GM21786 (cell line): ENCODE results near the gene IARS1.

ENCODE experiments used
- ATAC-seq: cut with Tn5 transposase; IDR thresholded peaks from one replicate; pipeline ENCODE4 v1.9.1; 2021; ENCODE audit not compliant: unreplicated experiment

IARS1 gene

DNA sequence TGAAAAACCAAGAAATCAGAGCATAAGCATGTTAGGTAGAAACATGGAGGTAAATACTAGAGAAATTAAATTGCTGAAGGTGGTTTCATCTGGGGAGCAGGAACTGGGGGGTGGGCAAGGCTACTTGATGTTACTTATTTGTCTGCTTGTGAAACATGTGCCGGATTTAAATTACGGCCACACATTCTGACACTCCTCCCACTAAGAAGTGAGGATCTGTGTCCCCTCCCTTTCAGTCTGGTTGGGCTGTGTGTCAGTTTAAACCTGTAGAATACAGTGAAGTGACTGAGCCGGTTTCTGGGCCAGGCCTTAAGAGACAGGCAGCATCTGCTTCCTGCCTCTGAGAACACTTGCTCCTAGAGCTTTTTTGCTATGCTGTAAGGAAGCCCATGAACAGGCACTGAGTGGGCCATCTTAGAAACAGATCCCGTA lies 2.3 kb upstream of the IARS1 start:
- no peak for ATAC-seq

DNA sequence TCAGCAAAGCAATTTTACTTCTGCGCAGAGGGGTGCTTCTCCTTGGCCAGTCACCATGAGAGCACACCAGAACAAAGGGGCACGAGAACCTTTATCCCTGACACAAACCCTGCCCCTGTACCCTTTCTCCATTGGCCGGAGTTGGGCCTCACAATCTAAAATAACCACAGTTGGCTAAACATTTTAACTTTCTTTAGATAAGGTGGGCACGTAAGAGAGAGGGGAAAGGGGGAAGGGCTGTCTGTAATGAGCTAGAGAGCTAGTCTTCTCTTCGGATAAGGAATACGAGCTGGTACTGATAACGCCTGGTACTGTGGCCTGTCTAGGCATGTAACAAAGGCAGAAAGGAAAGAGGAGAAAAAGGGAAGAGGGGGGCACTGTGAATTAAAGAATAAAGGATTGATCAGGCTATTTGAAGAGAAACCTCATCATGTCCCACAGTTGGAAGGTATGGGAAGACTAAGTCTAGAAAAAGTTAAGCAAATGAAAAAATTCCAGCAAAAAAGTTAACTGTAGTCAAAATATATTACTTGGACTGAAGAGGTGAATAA lies 1.8 kb upstream of the IARS1 start:
- no peak for ATAC-seq

DNA sequence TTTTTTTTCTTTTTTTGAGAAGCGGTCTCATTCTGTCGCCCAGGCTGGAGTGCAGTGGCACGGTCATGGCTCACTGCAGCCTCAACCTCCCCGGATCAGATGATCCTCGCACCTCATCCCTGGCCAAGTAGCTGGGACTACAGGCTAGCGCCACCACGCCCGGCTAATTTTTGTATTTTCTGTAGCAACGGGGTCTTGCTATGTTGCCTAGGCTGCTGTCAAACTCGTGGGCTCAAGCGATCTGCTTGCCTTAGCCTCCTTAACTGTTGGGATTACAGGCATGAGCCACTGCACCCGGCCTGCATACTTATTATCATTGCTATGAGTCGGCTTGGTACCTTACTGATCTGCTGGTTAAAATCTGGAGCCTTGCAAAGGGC lies 790 bp upstream of the IARS1 start:
- no peak for ATAC-seq

DNA sequence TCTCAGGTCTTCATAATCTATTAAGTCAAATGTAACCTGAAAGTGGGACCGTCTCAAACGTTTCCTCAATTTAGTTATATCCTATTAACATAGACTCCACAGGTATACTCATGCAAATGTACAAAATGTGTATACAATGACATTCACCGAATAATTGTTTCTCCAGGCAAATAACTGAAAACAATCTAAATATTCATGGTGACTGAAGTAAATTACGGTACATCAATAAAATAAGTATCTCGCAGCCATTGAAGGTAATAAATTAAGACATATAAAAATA lies 482 bp downstream of the IARS1 start:
- no peak for ATAC-seq

DNA sequence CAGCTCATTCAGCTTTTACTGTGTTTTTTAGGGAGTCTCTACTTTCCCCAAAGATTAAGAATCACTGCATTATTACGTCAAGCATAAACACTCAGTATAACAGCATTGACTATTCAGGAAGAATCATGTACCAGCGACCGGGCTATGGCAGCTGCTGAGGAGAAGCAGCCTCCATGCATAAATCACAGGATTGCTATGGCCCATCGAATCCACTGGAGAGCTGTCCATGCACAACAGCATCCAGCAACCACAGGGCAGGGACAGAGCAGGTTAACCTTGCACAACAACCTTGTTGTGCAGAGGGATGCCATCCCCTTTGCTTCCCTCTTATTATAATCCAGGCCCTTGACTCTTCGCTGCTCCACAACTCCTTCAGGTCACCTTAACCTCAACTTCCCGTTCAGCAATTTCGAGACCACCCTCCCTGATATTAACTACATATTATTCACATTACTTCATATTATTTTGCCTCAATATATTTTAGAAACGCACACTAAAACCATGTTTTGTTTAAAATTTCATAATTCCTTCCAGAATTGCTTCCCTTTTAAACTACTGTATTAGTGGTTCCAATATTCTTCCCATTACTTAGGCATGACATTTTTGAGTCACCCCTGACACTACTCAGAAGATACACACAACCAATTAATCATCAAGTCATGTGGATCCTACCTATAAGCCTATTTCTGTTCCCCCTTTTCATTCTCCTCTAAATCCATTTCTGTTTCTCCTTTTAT lies 991 bp downstream of the IARS1 start:
- no peak for ATAC-seq

DNA sequence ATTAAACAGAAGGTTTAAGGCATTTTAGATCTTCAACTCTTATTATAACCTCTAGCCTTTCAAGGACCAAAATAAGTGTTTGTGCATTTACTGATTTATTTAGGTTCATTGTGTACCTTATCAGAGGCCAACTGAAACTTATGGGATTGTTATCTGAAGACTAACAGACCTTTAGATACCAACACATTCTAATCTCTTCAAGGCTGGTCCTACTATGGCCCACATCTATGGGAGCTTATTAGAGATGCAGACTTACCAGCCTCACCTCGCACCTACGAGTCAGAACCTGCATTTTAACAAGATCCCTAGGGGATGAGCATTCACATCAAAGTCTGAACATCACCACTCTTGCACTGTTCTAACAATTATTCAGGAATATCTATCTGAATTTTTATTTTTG lies 1.9 kb downstream of the IARS1 start:
- ATAC-seq: no peak

DNA sequence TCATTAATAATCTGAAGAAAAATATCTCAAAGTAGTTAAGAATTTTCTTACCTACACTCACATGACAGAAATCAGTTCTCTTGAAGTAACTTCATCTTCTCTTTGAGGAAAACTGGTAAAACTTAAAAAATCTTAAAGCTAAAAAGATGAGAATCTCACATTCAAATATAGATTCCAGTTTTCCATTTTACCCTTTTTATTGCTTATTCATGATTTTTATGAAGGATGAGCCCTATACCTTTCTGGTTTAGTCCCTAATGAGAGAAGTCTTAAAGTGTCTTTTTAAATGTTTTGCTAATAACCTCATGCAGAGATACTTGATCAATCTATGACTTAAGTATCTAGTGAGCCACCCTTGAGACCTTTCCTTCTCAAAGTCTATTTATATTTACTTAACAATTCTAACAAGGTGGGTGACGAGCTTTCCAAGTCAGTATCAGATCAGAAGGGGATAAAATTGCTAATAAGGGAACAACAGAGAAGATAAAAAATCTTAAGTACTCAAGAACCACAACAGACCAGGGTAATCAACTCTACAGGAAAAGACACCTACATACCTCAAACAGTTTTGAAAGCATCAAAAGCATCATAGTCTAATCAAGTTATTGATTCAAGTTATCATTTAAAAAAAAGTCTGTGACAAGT lies 2.6 kb downstream of the IARS1 start:
- no peak for ATAC-seq

DNA sequence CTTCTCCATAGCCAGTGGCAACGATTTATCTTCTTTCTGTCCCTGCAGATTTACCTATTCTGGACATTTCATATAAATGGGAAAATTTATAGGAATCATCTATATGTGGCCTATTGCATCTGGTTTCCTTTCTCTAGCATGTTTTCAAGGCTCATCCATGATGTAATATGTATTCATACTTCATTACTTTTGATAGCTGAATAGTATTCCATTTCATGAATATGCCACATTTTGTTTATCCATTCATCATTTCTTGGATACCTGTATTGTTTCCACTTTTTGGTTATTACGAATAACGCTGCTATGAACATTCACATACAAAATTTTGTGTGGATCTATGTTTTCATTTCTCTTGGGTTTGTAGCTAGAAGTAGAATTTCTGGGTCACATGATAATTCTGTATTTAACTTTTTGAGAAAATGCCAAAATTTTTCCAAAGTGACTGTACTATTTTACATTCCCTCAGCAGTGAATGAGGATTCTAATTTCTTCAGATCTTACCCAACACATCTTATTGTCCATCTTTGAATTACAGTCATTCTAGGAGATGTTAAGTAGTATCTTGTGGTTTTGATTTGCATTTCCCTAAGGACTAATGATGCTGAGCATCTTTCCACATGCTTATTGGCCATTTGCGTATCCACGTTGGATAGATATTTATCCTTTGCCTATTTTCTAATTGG lies 3.6 kb downstream of the IARS1 start:
- no peak for ATAC-seq

DNA sequence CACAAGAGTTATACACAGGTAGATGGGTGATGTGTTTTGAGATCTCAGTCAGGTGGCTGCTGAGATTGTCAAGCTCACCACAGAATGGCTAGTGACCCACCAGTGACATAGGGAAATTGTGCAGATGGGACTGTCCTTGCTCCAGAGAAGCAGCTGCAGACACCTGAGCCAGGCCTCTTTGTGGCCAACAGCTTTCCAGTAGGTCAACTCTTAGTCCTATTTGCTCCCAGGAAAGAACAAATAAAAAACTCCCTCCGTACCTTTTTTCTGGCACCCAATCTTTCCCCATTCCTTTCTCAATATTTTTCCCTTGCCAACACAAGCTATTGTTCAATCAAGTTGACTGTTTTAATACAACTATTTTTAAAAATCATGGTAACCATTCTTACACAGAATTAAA lies 14.2 kb downstream of the IARS1 start:
- no peak for ATAC-seq

DNA sequence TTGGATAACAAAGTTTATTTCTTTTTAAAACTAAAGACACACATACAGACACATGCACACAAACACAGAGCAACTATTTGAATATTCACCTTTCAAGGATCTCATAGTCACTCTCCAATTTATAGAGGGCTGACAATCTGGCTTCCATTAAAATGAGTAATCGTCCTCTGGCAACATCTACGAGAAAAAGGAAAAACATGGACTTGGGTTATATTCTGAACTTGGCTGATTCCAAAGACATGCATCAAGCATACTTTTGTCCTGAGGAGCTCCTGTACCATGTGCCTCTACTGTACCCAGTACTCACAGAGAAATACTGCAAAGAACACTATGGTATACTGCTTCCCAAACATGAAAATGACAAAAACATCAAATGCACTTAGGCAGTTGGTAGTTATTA lies 15.4 kb downstream of the IARS1 start:
- ATAC-seq: no peak

DNA sequence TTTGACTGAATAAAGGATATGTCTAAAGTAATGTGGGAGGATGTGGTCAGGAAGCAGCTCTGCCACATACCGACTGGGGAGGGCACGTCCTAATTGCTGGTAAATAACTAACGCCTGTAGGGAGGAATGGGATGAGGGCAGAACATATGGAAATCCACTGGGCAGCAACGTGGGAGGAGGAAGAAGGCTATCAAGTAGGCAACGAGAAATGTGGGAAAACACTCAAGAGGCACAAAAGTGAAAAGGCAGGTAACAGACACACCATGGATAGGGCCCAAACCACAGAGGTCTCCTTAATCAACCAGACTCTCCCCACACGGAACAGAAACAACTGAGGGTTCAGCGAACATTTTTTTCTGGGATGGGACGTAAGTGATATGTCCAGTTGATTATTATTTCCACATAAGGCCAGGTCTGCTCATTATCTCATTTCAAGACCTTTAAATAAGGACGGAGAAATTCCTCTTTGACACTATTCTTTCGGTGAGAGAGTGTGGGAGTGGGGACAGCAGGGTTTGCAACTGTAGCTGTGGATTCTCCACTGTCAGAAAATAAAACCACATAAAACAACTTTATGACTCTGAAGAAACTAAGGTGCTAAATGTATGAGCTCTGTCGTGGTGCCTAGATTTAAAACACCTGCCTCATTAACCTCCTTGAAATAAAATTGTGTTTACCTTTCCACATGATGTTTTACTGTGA lies 17.0 kb downstream of the IARS1 start:
- no peak for ATAC-seq

DNA sequence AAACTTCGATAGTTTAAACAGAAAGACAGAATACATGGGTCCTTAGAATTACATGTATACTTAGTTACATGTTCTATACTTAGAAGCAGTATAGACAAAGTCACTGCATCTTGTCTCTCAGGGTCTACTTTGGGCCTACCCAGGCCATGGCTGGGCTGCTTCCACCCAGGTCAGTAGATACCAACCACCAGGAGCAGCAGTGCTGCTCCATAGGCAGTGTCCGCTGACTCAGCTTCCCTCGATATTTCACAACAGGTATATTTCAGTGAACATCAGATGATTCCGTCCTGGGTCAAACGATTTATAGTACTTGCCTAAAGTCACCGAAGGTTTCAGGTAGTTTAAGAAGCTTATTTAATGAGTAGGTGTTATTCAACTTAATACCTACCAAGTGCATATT lies 18.0 kb downstream of the IARS1 start:
- no peak for ATAC-seq

DNA sequence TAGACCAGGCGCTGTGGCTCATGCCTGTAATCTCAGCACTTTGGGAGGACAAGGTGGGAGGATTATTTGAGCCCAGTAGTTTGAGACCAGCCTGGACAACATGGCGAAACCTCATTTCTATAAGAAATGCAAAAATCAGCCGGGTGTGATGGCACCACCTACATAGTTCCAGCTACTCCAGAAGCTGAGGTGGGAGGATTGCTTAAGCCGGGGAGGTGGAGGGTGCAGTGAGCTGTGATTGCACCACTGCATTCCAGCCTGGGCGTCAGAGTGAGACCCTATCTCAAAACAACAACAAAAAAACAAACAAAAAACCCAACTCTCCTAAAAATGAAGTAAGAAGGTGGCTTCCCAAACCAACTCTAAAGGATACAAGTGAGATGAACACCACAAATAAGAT lies 23.0 kb downstream of the IARS1 start:
- no peak for ATAC-seq

DNA sequence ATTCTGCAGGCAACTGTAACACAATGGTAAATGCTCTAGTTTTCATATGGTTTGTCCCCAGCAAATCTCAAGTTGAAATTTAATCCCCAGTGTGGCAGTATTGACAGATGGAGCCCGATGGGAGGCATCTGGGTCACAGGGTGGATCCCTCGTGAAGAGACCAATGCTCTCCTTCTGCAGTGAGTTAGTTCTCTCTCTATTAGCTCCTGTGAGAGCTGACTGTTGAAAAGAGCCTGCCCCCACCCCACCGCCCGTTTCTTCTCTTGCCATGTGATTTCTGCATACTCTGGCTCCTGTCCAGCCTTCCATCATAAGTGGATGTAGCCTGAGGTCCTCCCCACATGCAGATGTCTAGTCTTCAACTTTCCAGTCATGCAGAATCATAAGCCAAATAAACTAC lies 27.0 kb downstream of the IARS1 start:
- ATAC-seq: no peak

DNA sequence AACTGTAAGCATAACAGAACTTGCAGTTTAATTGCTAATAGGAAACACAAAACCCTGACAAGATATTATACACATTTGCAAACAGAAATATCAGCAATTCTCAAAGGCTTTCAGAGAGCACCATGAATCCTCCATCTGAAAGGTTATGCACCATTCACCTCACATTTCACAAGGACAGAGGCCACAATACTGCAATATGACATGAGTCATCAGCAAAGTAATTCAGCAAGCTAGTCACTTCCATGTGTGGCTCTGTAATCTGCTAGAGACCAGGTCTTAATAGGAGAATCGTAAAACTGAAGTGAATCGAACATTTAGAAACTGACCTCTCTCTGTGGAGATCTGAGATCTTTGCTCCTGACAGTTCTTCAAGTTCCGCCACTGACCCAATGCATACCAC lies 28.3 kb downstream of the IARS1 start:
- ATAC-seq: no peak

DNA sequence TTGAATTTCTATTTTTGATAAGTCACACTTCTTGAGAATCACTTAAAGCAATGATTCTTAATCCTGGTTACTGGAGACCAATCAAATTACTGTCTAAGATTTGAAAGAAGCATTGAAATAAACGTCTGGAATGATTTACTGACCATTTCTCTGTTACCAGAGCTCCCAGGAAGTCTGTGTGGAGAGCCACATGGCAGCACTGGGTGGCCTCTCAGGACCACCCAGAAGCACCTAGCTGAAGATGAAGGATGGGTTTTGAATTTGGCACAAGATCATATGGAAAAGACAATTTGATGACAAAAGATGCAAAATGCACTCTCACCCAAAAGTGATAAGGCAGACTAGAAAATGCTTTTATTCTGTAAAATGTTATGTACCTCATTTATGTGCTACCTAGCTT lies 30.4 kb downstream of the IARS1 start:
- no peak for ATAC-seq

DNA sequence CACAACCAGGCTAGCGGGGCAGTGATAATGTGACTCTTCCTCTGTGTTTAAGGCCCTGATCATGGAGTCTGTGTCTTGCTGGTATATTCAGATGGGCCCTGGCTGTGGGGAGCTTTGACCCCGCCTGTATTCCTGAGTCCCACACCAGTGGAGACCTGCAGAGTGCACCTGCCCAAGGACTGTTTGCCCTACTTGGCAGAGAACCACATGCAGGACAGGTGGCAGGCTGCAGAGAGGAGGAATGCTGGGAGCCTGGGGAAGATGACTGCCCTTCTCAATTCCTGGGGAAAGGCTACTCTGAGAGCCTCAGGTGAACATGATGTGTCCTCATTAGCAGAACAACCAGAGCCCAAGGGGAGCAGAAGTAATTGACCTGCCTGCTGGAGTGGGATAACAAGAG lies 36.2 kb downstream of the IARS1 start:
- ATAC-seq: no peak

DNA sequence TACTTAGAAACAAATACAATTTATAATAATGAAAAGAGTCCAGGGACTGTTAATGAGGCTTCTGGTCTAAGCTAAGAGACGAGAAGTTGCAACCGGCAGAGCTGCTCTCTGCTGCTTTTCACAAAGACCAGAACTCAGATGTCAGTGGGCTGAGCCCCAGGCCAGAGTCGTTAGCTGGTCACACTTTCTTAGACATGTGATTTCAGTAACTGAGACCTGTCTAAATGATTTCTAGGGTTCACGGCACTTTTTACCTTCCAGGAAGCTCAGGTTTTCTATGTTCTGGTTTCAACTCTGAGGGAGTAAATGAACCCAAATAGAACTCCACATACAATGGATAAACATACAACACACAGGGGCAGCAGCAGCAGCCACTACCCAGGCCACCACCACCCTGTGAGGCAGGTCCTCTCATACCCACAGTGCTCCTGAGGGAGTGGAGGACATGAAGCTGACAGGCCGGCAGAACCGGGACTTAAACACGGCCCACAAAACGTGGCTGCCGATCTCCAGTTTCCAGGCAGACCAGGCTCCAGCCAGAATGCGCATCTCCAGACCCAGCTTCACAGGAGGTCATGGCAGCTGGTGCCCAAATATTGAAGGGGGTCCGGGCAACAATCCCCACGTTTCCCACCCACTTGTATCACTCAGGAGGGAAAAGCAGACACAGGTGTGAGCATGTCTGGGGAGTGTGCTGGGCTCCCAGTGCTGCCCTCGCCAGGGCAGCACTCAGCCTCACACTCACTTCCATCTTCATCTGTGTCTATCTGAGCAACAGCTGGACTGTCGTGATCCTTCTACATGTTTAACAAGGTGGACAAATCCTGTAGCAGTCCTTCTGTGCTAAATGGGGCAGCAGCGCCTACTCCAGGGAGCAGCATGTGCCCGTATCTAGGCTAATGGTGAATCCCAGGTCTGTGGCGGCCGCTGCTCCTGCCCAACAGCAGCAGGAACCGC lies 38.8 kb downstream of the IARS1 start:
- no peak for ATAC-seq

DNA sequence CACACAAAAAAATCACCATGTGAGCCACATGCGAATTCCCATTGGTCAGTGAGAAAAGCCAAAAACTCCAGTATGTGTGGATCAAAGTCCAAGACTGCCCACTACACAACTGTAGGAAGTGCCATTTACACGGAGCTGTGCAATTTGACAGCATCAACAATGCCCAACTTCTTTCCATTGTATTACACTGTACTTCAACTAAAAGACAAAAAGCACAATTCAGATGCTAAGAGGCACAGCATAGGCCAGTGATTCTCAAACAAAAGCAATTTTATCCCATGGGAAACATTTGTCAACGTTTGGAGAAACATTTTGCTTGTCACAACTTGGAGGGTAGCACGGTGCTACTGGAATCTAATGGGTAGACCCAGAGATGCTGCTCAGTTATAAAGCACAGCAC lies 39.8 kb downstream of the IARS1 start:
- no peak for ATAC-seq

DNA sequence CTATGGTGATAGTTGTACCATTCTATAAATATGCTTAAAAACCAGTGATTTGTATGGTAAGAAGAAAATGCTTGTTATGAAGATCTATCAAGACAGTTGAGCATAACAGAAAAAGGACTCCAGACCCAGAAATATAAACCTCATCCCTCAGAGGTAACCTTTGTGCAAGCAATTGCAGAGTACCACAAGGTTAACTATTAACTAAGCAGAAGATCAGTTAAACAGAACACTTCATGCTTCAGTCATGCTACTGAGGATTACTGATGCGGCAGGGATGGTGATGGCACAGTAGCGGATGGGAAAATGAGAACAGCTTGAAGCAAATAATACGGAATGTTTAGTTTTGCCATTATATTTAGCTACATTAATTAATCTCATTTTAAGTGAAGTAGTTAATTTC lies 45.5 kb downstream of the IARS1 start:
- ATAC-seq: no peak

DNA sequence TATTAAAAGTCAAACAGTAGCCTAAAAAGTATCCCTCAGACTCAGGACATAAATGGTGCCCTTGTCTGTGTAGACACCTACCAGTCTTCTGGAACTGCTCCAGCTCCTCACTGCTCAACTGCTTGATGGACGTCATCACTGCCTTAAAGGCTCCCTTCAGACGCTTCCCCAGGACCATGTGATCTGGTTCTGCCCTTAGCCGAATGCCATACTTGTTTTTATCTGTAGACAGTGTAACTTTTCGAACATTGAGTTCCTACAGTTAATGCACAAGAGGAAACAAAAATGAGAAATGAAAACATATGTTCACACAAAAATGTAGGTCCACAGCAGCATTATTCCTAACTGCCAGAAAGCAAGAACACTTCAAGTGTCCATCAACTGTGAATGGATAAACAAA lies 46.2 kb downstream of the IARS1 start:
- no peak for ATAC-seq
